OCI-LY1 (cell line): Measurements from ENCODE around the gene IQCN.

Experiments used
- H2AFZ ChIP-seq: fragments of 200-600 bp; sonication (generic), shearing (Covaris generic); 2 replicates; pipeline ENCODE4 v1.6.0; 2014; ENCODE audit warnings: antibody characterized with exemption, mild to moderate bottlenecking, low read length
- H3F3A ChIP-seq: fragments of 200-600 bp; sonication (generic), shearing (Covaris generic); 2 replicates; pipeline ENCODE4 v1.6.0; 2014; ENCODE audit warnings: mild to moderate bottlenecking, antibody characterized with exemption, low read length, moderate library complexity; ENCODE audit not compliant: insufficient read depth
- H3K27ac ChIP-seq: fragments of 200-600 bp; sonication (generic); 2 replicates; pipeline ENCODE4 v1.5.1; 2014; ENCODE audit warnings: low read length, mixed run types, mild to moderate bottlenecking, low read depth; ENCODE audit not compliant: poor library complexity, severe bottlenecking
- H3K27me3 ChIP-seq: fragments of 200-600 bp; sonication (generic); 2 replicates; pipeline ENCODE4 v1.6.0; 2014; ENCODE audit warnings: antibody characterized with exemption, mild to moderate bottlenecking, low read length, moderate library complexity; ENCODE audit not compliant: insufficient read depth
- H3K36me3 ChIP-seq: fragments of 200-600 bp; sonication (generic); 2 replicates; pipeline ENCODE4 v1.6.1; 2014; ENCODE audit warnings: mild to moderate bottlenecking, antibody characterized with exemption, low read length, moderate library complexity, mixed read lengths; ENCODE audit not compliant: insufficient read depth
- H3K4me1 ChIP-seq: fragments of 200-600 bp; sonication (generic); 2 replicates; pipeline ENCODE4 v1.5.1; 2014; ENCODE audit warnings: mild to moderate bottlenecking, low read length, moderate library complexity; ENCODE audit not compliant: insufficient read depth, severe bottlenecking
- H3K4me2 ChIP-seq: fragments of 200-600 bp; sonication (generic), shearing (Covaris generic); 2 replicates; pipeline ENCODE4 v1.6.1; 2014; ENCODE audit warnings: low read length
- H3K4me3 ChIP-seq: fragments of 200-600 bp; sonication (generic); 2 replicates; pipeline ENCODE4 v1.5.1; 2014; ENCODE audit warnings: low read length, low read depth, mild to moderate bottlenecking, mixed read lengths; ENCODE audit not compliant: poor library complexity, severe bottlenecking
- H3K79me2 ChIP-seq: fragments of 200-600 bp; shearing (Covaris generic); 2 replicates; pipeline ENCODE4 v1.6.1; 2016; ENCODE audit warnings: mixed run types, low read length, mixed read lengths; ENCODE audit not compliant: insufficient read depth
- H3K9ac ChIP-seq: fragments of 200-600 bp; sonication (generic), shearing (Covaris generic); 2 replicates; pipeline ENCODE4 v1.6.1; 2014; ENCODE audit warnings: mild to moderate bottlenecking, low read length, mixed read lengths
- H3K9me2 ChIP-seq: fragments of 200-600 bp; sonication (generic), shearing (Covaris generic); 2 replicates; pipeline ENCODE4 v1.6.1; 2014; ENCODE audit warnings: low read depth, mild to moderate bottlenecking, low read length, mixed read lengths
- H3K9me3 ChIP-seq: fragments of 200-600 bp; shearing (Covaris generic); 2 replicates; pipeline ENCODE4 v1.6.1; 2014; ENCODE audit warnings: low read length, mixed read lengths
- H4K20me1 ChIP-seq: fragments of 200-600 bp; sonication (generic), shearing (Covaris generic); 2 replicates; pipeline ENCODE4 v1.6.0; 2016; ENCODE audit warnings: mild to moderate bottlenecking, low read length; ENCODE audit not compliant: insufficient read depth
- EZH2 ChIP-seq: fragments of 200-600 bp; sonication (generic), shearing (Covaris generic); IDR thresholded peaks from 2 replicates; pipeline ENCODE4 v1.8.0; 2017; ENCODE audit warnings: borderline replicate concordance, mixed run types, mild to moderate bottlenecking, antibody characterized with exemption, low read length, moderate library complexity, mixed read lengths
- TF ChIP-seq, protein P1 (sequence below): fragments of 200-600 bp; sonication (generic), shearing (Covaris generic); IDR thresholded peaks from 2 replicates; pipeline ENCODE4 v1.5.1; 2017; ENCODE audit warnings: mild to moderate bottlenecking, antibody characterized with exemption, low read length, moderate library complexity, mixed read lengths

IQCN gene

DNA sequence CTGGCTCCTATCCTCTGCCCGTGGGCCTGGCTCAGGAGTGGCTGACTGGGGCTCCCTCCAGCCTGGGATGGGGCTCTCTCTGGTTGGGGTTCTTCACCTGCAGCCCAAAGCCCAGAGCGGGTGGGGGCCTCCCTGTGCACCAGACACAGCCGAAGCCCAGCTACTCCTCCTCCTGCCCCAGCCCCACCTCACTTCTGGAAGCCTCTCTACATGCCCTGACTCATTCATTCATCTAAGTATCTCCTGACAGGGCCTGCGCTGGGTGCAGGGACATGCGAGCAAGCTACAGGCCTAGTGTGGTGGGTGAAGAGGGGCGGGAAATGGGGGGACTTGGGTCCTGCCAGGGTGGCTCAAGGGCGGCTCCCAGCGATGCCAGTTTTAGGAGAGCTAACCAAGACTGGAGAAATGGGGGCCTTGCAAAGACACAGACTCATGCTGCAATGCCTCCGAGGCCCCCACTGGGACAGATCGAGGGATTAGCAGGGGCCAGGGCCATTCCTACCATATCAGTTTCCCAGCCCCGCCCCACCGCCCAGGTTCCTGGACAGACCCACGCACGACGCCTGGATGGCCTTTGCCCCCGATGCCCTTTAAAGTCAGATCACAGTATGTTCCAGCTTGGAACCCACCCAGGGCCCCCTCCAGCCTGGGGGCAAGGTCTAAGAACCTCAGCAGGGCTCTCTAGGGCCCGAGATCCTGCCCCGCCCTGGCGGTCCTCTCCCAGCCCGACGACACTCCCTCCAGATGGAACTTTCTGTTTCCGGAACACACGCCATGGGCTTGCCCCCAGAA lies 36.1 kb upstream of the IQCN start:
- Histone ChIP-seq H3K9ac (no peak overlapping the region), H2AFZ (no peak overlapping the region), H3K36me3 (peaks cover 53% of the 10 kb centered on the region), H3K9me3 (no peaks in the 10 kb centered on the region), H3K4me1 (peaks cover 26% of the 10 kb centered on the region), H3K79me2 (no peaks in the 10 kb centered on the region), H3K4me2 (no peak overlapping the region), H3K27me3 (no peaks in the 10 kb centered on the region), H3K4me3 (no peak overlapping the region), H3F3A (no peaks in the 10 kb centered on the region), H4K20me1 (no peaks in the 10 kb centered on the region), H3K27ac (no peak overlapping the region), H3K9me2 (no peaks in the 10 kb centered on the region)
- no peak for TF ChIP-seq EZH2
- TF ChIP-seq, protein P1, sequence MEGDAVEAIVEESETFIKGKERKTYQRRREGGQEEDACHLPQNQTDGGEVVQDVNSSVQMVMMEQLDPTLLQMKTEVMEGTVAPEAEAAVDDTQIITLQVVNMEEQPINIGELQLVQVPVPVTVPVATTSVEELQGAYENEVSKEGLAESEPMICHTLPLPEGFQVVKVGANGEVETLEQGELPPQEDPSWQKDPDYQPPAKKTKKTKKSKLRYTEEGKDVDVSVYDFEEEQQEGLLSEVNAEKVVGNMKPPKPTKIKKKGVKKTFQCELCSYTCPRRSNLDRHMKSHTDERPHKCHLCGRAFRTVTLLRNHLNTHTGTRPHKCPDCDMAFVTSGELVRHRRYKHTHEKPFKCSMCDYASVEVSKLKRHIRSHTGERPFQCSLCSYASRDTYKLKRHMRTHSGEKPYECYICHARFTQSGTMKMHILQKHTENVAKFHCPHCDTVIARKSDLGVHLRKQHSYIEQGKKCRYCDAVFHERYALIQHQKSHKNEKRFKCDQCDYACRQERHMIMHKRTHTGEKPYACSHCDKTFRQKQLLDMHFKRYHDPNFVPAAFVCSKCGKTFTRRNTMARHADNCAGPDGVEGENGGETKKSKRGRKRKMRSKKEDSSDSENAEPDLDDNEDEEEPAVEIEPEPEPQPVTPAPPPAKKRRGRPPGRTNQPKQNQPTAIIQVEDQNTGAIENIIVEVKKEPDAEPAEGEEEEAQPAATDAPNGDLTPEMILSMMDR: no peak

DNA sequence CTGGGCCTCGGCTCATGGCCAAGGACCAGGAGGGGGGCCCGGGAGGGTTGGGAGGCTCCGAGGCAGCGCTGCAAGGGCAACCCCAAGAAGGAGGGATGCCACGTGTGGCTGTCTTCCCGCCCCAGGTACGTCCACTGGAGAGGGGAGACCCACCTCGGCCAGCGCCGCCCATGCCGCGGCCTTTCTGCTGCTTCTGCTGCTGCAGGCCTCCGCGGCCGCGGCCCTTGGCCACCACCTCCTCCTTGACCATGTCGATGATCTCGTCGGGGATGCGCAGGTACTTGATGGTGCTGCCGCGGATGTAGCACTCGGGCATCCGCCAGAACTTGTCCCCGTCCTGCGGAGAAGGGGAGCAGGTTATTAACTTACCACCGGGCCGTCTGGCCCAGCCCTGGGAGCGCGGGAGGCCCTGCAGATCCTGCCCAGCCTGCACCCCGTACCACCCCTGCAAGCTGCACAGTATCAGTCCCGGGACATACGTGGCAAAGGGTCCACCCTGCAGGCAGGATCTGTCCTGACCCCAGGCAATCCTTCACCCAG lies 35.3 kb upstream of the IQCN start:
- H3K4me3 ChIP-seq: no peak overlapping the region
- H3K36me3 ChIP-seq: peaks cover 53% of the 10 kb centered on the region
- no peak for TF ChIP-seq EZH2
- TF ChIP-seq, protein P1: no peak

DNA sequence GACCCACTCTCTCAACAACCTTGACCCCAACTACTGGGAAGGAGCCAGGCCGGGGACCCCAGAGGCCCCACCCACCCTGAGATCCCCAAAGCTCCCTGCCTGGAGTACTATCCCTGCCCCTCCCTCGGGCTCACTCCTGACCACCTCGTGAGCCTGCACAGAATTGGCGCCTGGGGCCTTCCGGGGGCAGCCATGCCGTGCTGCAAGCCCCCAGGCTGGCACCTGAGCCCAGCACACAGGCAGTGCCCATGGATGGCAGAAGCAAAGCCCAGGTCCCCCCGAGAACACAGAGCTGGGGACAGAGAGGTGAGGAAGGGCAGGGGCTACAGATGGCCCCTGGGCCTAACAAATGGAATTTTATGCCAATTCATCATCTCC lies 34.7 kb upstream of the IQCN start:
- no peaks in the 10 kb centered on the region for H3K9me3 ChIP-seq
- no peaks in the 10 kb centered on the region for H4K20me1 ChIP-seq
- H3K9me2 ChIP-seq: no peaks in the 10 kb centered on the region
- H3K4me2 ChIP-seq: no peak overlapping the region
- H3K27ac ChIP-seq: no peak overlapping the region
- H3K36me3 ChIP-seq: peaks cover 53% of the 10 kb centered on the region
- peaks cover 40% of the 10 kb centered on the region for H3K4me1 ChIP-seq
- H3K9ac ChIP-seq: no peak overlapping the region
- H2AFZ ChIP-seq: no peak overlapping the region
- no peaks in the 10 kb centered on the region for H3K27me3 ChIP-seq
- no peaks in the 10 kb centered on the region for H3F3A ChIP-seq
- H3K79me2 ChIP-seq: no peaks in the 10 kb centered on the region
- TF ChIP-seq EZH2: no peak
- TF ChIP-seq, protein P1: no peak
- no peak overlapping the region for H3K4me3 ChIP-seq

More for the DNA sequence above, 35.3 kb upstream of the IQCN start:
- Histone ChIP-seq H3F3A (no peaks in the 10 kb centered on the region), H4K20me1 (no peaks in the 10 kb centered on the region), H3K9me2 (no peaks in the 10 kb centered on the region), H2AFZ (no peak overlapping the region), H3K9ac (no peak overlapping the region), H3K9me3 (no peaks in the 10 kb centered on the region), H3K4me1 (peaks cover 33% of the 10 kb centered on the region), H3K27ac (no peak overlapping the region), H3K79me2 (no peaks in the 10 kb centered on the region), H3K4me2 (no peak overlapping the region), H3K27me3 (no peaks in the 10 kb centered on the region)
